Gastrocnemius medialis (tissue), 4 donors: ENCODE data around the gene CARMIL1. TPM values are rescaled to one million over a fixed set of nuclear protein-coding genes. Genes with fewer than 3 reads are reported as not detected.

Source experiments
- ATAC-seq, 2 donors: fragments of 150-250 bp; one replicate each; pipeline ENCODE4 v1.9.1; 2016
- DNase-seq, 2 donors: peaks; one replicate each; pipeline ENCODE4 v3.0.0-alpha.2; 2019
- H3K27ac ChIP-seq, 4 donors: fragments of 200-600 bp; sonication (generic); 1 replicate in 1 of 4; 2 replicates in 3 of 4; pipeline ENCODE4 v1.5.1; 2016 to 2018; ENCODE audit warnings: mild to moderate bottlenecking in 2 of 4, moderate library complexity in 1 of 4
- H3K27me3 ChIP-seq, 3 donors: fragments of 200-600 bp; sonication (generic) in 2 of 3; 1 replicate in 1 of 3; 2 replicates in 2 of 3; pipeline versions ENCODE4 v1.5.1 to v1.6.0; 2016 to 2019; ENCODE audit warnings: mild to moderate bottlenecking in 1 of 3, moderate library complexity in 1 of 3
- H3K36me3 ChIP-seq, 2 donors: fragments of 200-600 bp; sonication (generic) in 1 of 2; one replicate each; pipeline ENCODE4 v1.5.1; 2017 to 2018
- H3K4me1 ChIP-seq, 2 donors: fragments of 200-600 bp; sonication (generic) in 1 of 2; one replicate each; pipeline ENCODE4 v1.5.1; 2016 to 2017; ENCODE audit warnings: mild to moderate bottlenecking in 2 of 2
- H3K4me3 ChIP-seq, 4 donors: fragments of 200-600 bp; sonication (generic) in 3 of 4; 1 replicate in 1 of 4; 2 replicates in 3 of 4; pipeline ENCODE4 v1.5.1; 2016 to 2019; ENCODE audit warnings: mild to moderate bottlenecking in 2 of 4
- H3K9me3 ChIP-seq, 3 donors: fragments of 200-600 bp; sonication (generic) in 2 of 3; 1 replicate in 1 of 3; 2 replicates in 2 of 3; pipeline ENCODE4 v1.5.1; 2016 to 2019
- POLR2A ChIP-seq, 2 donors: fragments of 450-650 bp; IDR thresholded peaks; one replicate each; pipeline ENCODE4 v1.6.1; 2017; ENCODE audit warnings: antibody characterized with exemption in 2 of 2, mild to moderate bottlenecking in 2 of 2, moderate library complexity in 2 of 2
- in situ Hi-C, 4 donors: fragments of 200-750 bp; cut with MboI; loops; one replicate each; pipeline versions ENCODE4 v1.15.0 to v1.8.0; 2017; ENCODE audit warnings: low sequenced_read_pairs in 4 of 4
- intact Hi-C: fragments of 100-400 bp; cut with DNase I; formaldehyde crosslinking; loops from one replicate; pipeline ENCODE4 v1.15.1; 2023; ENCODE audit warnings: low total_unique reads
- total RNA-seq, 4 donors: library from RNA; depleted of rRNA; stranded (reverse); fragments of >200 nt; gene quantifications; one replicate each; pipeline versions ENCODE4 v1.1.0 to v1.2.3, GENCODE V29; 2016
- TF ChIP-seq, protein P1 (sequence below), 5 experiments: fragments of 450-650 bp in 3 of 5; fragments of 200-600 bp in 2 of 5; sonication (generic) in 2 of 5; IDR thresholded peaks in 4 of 5; conservative IDR thresholded peaks in 1 of 5; 1 replicate in 4 of 5; 2 replicates in 1 of 5; pipeline ENCODE4 v1.5.1; 2016 to 2019; ENCODE audit warnings: antibody characterized with exemption in 5 of 5, mild to moderate bottlenecking in 3 of 5, moderate library complexity in 3 of 5

The CARMIL1 gene
- total RNA-seq, 4 donors from 2014 or later, result 0.87 to 2.1 (median 1.7) TPM

DNA sequence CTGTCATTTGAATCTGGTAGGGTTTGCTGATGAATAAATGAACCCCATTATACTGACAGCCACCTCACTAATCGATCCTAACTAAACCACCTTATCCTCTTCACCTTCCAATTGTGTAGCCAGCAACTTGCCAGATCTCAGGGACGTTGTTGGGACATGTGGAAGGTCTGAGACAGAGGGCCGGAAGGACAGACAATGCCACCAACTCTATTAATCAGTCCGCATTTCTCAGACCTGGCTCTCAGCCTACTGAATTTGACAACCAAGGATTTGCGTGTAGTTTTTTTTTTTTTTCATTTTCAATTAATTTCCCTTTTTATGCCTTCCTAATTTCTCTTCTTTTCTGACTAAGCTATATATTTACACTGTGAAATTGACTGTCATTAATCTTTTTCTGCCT, 122.5 kb downstream of the CARMIL1 start:
- intact Hi-C loops, result no loop called here
- H3K4me1 ChIP-seq, result no peaks in the 10 kb centered on the region
- ATAC-seq, result no peak
- H3K4me3 ChIP-seq, result no peak overlapping the region
- H3K27ac ChIP-seq, result no peak overlapping the region
- H3K9me3 ChIP-seq, result no peaks in the 10 kb centered on the region
- H3K27me3 ChIP-seq, result no peaks in the 10 kb centered on the region
- DNase-seq, result no peak
- H3K36me3 ChIP-seq, result no peaks in the 10 kb centered on the region
- TF ChIP-seq, protein P1, sequence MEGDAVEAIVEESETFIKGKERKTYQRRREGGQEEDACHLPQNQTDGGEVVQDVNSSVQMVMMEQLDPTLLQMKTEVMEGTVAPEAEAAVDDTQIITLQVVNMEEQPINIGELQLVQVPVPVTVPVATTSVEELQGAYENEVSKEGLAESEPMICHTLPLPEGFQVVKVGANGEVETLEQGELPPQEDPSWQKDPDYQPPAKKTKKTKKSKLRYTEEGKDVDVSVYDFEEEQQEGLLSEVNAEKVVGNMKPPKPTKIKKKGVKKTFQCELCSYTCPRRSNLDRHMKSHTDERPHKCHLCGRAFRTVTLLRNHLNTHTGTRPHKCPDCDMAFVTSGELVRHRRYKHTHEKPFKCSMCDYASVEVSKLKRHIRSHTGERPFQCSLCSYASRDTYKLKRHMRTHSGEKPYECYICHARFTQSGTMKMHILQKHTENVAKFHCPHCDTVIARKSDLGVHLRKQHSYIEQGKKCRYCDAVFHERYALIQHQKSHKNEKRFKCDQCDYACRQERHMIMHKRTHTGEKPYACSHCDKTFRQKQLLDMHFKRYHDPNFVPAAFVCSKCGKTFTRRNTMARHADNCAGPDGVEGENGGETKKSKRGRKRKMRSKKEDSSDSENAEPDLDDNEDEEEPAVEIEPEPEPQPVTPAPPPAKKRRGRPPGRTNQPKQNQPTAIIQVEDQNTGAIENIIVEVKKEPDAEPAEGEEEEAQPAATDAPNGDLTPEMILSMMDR (IDR thresholded peaks at IDR 0.05 in 4 of 5, conservative IDR thresholded peaks at IDR 0.05 in 1 of 5), result no peak
- no peak for TF ChIP-seq POLR2A (IDR thresholded peaks at IDR 0.05)
- in situ Hi-C loops, result no loop called here

DNA sequence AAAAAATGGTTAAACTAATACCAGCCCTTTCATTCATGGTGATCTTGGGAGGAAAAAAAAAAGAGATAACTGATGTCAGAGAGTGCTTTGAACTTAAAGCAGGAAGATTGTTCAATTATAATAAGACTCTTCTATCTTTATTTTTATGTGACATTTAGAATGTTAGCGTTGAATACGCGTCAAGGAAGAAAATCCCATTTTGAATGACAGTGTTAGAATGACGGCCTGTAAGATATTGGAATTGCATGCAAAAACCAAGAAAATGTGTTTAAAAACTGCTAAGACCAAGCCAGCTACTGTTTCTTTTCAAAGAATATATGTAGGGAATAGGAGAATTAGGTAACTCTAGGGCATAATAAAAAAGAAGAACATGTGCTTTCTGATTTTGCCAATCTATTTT, 123.0 kb downstream of the CARMIL1 start:
- in situ Hi-C loops (no loop called here), intact Hi-C loops (no loop called here)
- Histone ChIP-seq H3K4me1 (no peaks in the 10 kb centered on the region), H3K36me3 (no peaks in the 10 kb centered on the region), H3K4me3 (no peak overlapping the region), H3K9me3 (no peaks in the 10 kb centered on the region), H3K27ac (no peak overlapping the region), H3K27me3 (no peaks in the 10 kb centered on the region)
- TF ChIP-seq POLR2A (IDR thresholded peaks at IDR 0.05), result no peak
- TF ChIP-seq, protein P1 (IDR thresholded peaks at IDR 0.05 in 4 of 5, conservative IDR thresholded peaks at IDR 0.05 in 1 of 5), result no peak
- DNase-seq (no peak), ATAC-seq (no peak)

DNA sequence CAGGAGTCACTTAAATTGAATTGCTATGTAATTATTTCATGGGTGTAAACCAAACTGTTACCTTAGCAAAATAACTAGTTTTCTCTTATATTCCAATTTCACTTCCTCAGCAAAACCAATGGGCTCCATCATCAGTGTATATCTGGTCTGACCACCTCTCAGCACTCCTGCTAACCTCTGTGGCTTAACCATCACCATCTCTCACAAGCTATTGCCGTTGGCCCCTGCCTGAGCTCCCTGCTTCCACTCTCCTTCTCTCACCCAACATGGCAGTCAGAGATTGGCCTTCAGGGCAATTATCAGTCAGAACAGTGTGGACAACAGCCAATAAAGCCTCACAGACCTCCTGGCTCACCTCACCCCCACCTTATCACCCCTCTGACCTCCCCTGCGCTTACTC, 124.0 kb downstream of the CARMIL1 start:
- Histone ChIP-seq H3K4me1 (no peaks in the 10 kb centered on the region), H3K4me3 (no peak overlapping the region), H3K9me3 (no peaks in the 10 kb centered on the region), H3K36me3 (no peaks in the 10 kb centered on the region), H3K27me3 (no peaks in the 10 kb centered on the region), H3K27ac (no peak overlapping the region)
- in situ Hi-C loops, result no loop called here
- ATAC-seq, result no peak
- intact Hi-C loops, result no loop called here
- DNase-seq, result no peak
- no peak for TF ChIP-seq POLR2A (IDR thresholded peaks at IDR 0.05)
- TF ChIP-seq, protein P1 (IDR thresholded peaks at IDR 0.05 in 4 of 5, conservative IDR thresholded peaks at IDR 0.05 in 1 of 5), result no peak

DNA sequence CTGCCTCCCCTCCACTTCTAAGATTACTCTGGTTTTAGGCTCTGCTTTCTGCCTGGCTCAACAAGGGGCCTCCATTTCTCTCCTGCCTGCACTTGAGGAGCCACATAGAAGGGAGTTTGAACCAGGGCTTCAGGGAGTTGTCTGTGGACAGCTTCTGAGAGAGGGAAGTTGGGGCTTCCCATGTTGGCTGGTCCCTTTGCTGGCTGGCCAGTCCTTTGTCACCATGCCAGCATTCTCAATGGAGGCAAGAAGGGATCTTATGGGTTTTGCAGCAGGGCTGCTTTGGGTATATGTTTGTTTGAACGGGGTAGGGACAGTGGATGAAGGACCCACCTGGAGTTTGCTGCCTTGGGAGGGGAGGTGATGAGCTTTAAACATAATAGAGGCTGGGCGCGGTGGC, 124.9 kb downstream of the CARMIL1 start:
- TF ChIP-seq, protein P1 (IDR thresholded peaks at IDR 0.05 in 4 of 5, conservative IDR thresholded peaks at IDR 0.05 in 1 of 5), result no peak
- no peak for TF ChIP-seq POLR2A (IDR thresholded peaks at IDR 0.05)
- Histone ChIP-seq H3K4me1 (no peaks in the 10 kb centered on the region), H3K4me3 (no peak overlapping the region), H3K36me3 (no peaks in the 10 kb centered on the region), H3K9me3 (no peaks in the 10 kb centered on the region), H3K27me3 (no peaks in the 10 kb centered on the region), H3K27ac (no peak overlapping the region)
- intact Hi-C loops (no loop called here), in situ Hi-C loops (no loop called here)
- DNase-seq (no peak), ATAC-seq (no peak)

DNA sequence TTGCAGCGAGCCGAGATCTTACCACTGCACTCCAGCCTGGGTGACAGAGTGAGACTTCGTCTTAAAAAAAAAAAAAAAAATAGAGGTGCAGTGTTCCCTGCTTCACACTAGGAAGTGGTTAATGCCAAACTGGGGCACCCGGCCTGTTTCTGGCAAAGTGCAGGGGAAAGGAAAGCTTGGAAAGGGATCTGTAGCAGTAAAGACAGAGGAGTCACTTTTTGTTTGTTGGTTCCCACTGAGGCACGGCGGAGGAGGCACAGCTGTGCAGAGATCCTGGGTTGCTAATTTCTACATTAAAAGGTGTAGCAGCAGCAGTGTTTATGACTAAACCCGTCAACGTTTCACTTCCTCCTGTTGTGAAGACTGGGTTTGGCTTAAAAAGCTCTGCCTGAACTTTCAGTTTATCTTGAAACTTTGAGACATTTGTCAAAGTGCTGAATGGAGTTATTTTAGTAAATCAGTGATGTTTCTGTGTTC, 125.6 kb downstream of the CARMIL1 start:
- Histone ChIP-seq H3K4me3 (no peak overlapping the region), H3K36me3 (no peaks in the 10 kb centered on the region), H3K27me3 (no peaks in the 10 kb centered on the region), H3K27ac (no peak overlapping the region), H3K4me1 (no peaks in the 10 kb centered on the region), H3K9me3 (no peaks in the 10 kb centered on the region)
- ATAC-seq, result no peak
- no peak for DNase-seq
- TF ChIP-seq, protein P1 (IDR thresholded peaks at IDR 0.05 in 4 of 5, conservative IDR thresholded peaks at IDR 0.05 in 1 of 5), result no peak
- no peak for TF ChIP-seq POLR2A (IDR thresholded peaks at IDR 0.05)
- in situ Hi-C loops (no loop called here), intact Hi-C loops (no loop called here)
